Body of pancreas (tissue), 4 donors: ENCODE data around the gene IDI1.

ENCODE experiments used
- CTCF ChIP-seq, 7 experiments: fragments of 450-650 bp in 4 of 7; fragments of 200-600 bp in 3 of 7; sonication (generic) in 3 of 7; IDR thresholded peaks; one replicate each; pipeline ENCODE4 v1.5.1; 2016 to 2019; ENCODE audit warnings: antibody characterized with exemption in 7 of 7
- POLR2A ChIP-seq, 3 donors: fragments of 450-650 bp; IDR thresholded peaks; one replicate each; pipeline ENCODE4 v1.6.1; 2016; ENCODE audit warnings: antibody characterized with exemption in 3 of 3, mild to moderate bottlenecking in 2 of 3

- TF ChIP-seq CTCF (IDR thresholded peaks at IDR 0.05) (no peak), POLR2A (IDR thresholded peaks at IDR 0.05) (no peak)
These were observed 52.9 kb downstream of the IDI1 start for GRCh38 chr10:996031-996430.
